SH-SY5Y (cell line): Measurements from ENCODE around the gene AKAP6.

Experiments used
- GATA2 ChIP-seq: IDR thresholded peaks from 2 replicates; pipeline ENCODE4 v1.6.1; 2011; ENCODE audit warnings: mild to moderate bottlenecking, low read depth, low read length
- GATA3 ChIP-seq: IDR thresholded peaks from 2 replicates; pipeline ENCODE4 v1.6.1; 2011; ENCODE audit warnings: low read depth, mild to moderate bottlenecking, low read length, moderate library complexity

- no peak for TF ChIP-seq GATA3
- no peak for TF ChIP-seq GATA2
Measured at GRCh38 chr14:32510815-32511214, 181.7 kb downstream of the AKAP6 start.
